GM23338 (cell line): ENCODE data around the gene TBL1XR1. TPM values are rescaled to one million over a fixed set of nuclear protein-coding genes. Genes with fewer than 3 reads are reported as not detected.

ENCODE experiments used
- ATAC-seq: fragments of 200-7000 bp; cut with Tn5 transposase; 3 replicates; pipeline ENCODE4 v1.9.1; 2020
- DNase-seq: peaks from one replicate; pipeline ENCODE4 v3.0.0-alpha.2; 2015; ENCODE audit warnings: low spot score
- H2AFZ ChIP-seq: fragments of 200-600 bp; sonication (generic); 2 replicates; pipeline ENCODE4 v1.8.0; 2016; ENCODE audit warnings: antibody characterized with exemption, mild to moderate bottlenecking, moderate library complexity
- H3F3A ChIP-seq: fragments of 200-600 bp; sonication (generic); replicated peaks from 2 replicates; pipeline ENCODE4 v1.8.0; 2017; ENCODE audit warnings: antibody characterized with exemption, mixed run types, low read depth
- H3K27ac ChIP-seq: fragments of 200-600 bp; sonication (generic); 2 replicates; pipeline ENCODE4 v1.6.1; 2016; ENCODE audit warnings: low read depth
- H3K27me3 ChIP-seq: fragments of 200-600 bp; sonication (generic); 2 replicates; pipeline ENCODE4 v1.8.0; 2016; ENCODE audit warnings: mild to moderate bottlenecking, mixed run types, moderate library complexity; ENCODE audit not compliant: insufficient read depth
- H3K36me3 ChIP-seq: fragments of 200-600 bp; sonication (generic); 2 replicates; pipeline ENCODE4 v1.8.0; 2016; ENCODE audit warnings: mild to moderate bottlenecking; ENCODE audit not compliant: insufficient read depth
- H3K4me1 ChIP-seq: fragments of 200-600 bp; sonication (generic); 2 replicates; pipeline ENCODE4 v1.8.0; 2016; ENCODE audit warnings: mild to moderate bottlenecking, moderate library complexity; ENCODE audit not compliant: insufficient read depth
- H3K4me2 ChIP-seq: fragments of 200-600 bp; sonication (generic); 2 replicates; pipeline ENCODE4 v1.7.1; 2017; ENCODE audit warnings: mixed run types
- H3K4me3 ChIP-seq: fragments of 200-600 bp; sonication (generic); 2 replicates; pipeline ENCODE4 v1.6.1; 2016; ENCODE audit warnings: mixed run types
- H3K79me2 ChIP-seq: fragments of 200-600 bp; sonication (generic); replicated peaks from 2 replicates; pipeline ENCODE4 v1.8.0; 2017; ENCODE audit warnings: mild to moderate bottlenecking; ENCODE audit not compliant: insufficient read depth
- H3K9me2 ChIP-seq: fragments of 200-600 bp; sonication (generic); 2 replicates; pipeline ENCODE4 v1.8.0; 2017; ENCODE audit not compliant: insufficient read depth
- H4K20me1 ChIP-seq: fragments of 200-600 bp; sonication (generic); replicated peaks from 2 replicates; pipeline ENCODE4 v1.8.0; 2017; ENCODE audit warnings: mild to moderate bottlenecking; ENCODE audit not compliant: insufficient read depth
- H3K27ac Mint-ChIP-seq: 2 replicates; pipeline ENCODE4 v1.8.0; 2020; ENCODE audit warnings: inconsistent platforms, mild to moderate bottlenecking, moderate library complexity, mixed read lengths
- H3K27me3 Mint-ChIP-seq: 3 replicates; pipeline ENCODE4 v1.8.0; 2022; ENCODE audit warnings: low read depth, mild to moderate bottlenecking, moderate library complexity, mixed read lengths, inconsistent platforms; ENCODE audit not compliant: insufficient read depth, poor library complexity
- H3K36me3 Mint-ChIP-seq: 3 replicates; pipeline ENCODE4 v1.8.0; 2021; ENCODE audit warnings: low read depth, mild to moderate bottlenecking, inconsistent platforms, moderate library complexity, mixed read lengths
- H3K4me1 Mint-ChIP-seq: 3 replicates; pipeline ENCODE4 v1.8.0; 2020; ENCODE audit warnings: mild to moderate bottlenecking, inconsistent platforms, mixed read lengths
- H3K4me3 Mint-ChIP-seq: 3 replicates; pipeline ENCODE4 v1.8.0; 2021; ENCODE audit warnings: moderate library complexity, mild to moderate bottlenecking, inconsistent platforms, mixed read lengths
- H3K9me3 Mint-ChIP-seq: 3 replicates; pipeline ENCODE4 v1.8.0; 2020; ENCODE audit warnings: moderate library complexity, mild to moderate bottlenecking, inconsistent platforms, mixed read lengths
- CREB1 ChIP-seq: fragments of 250-450 bp; sonication (Bioruptor Pico); IDR thresholded peaks from 2 replicates; pipeline ENCODE4 v1.5.0; 2020; ENCODE audit warnings: low read depth, mild to moderate bottlenecking, moderate library complexity
- CTCF ChIP-seq, 2 experiments: fragments of 200-600 bp in 1 of 2; sonication (generic) in 1 of 2; conservative IDR thresholded peaks; 2 replicates each; pipeline versions ENCODE4 v1.5.1 to v1.6.1; 2016 to 2017; ENCODE audit warnings: antibody characterized with exemption in 2 of 2, low read depth in 2 of 2, mild to moderate bottlenecking in 2 of 2, moderate library complexity in 1 of 2
- ETS1 ChIP-seq: IDR thresholded peaks from 2 replicates; pipeline ENCODE4 v1.6.1; 2016; ENCODE audit warnings: antibody characterized with exemption
- EZH2 ChIP-seq: fragments of 200-600 bp; sonication (generic); IDR thresholded peaks from one replicate; pipeline ENCODE4 v1.8.0; 2017; ENCODE audit warnings: antibody characterized with exemption, mild to moderate bottlenecking, low read depth; ENCODE audit not compliant: unreplicated experiment
- EZH2phosphoT487 ChIP-seq: fragments of 200-600 bp; sonication (generic); IDR thresholded peaks from one replicate; pipeline ENCODE4 v1.8.1; 2018; ENCODE audit warnings: antibody characterized with exemption; ENCODE audit not compliant: unreplicated experiment
- JUNB ChIP-seq: IDR thresholded peaks from one replicate; pipeline ENCODE4 v1.6.1; 2016; ENCODE audit warnings: antibody characterized with exemption; ENCODE audit not compliant: unreplicated experiment
- NANOG ChIP-seq: IDR thresholded peaks from 2 replicates; pipeline ENCODE4 v1.6.1; 2016; ENCODE audit warnings: antibody characterized with exemption, borderline replicate concordance
- POLR2AphosphoS5 ChIP-seq: IDR thresholded peaks from 2 replicates; pipeline ENCODE4 v1.6.1; 2016; ENCODE audit warnings: antibody characterized with exemption, low read depth
- REST ChIP-seq: IDR thresholded peaks from one replicate; pipeline ENCODE4 v1.6.1; 2018; ENCODE audit warnings: antibody characterized with exemption; ENCODE audit not compliant: unreplicated experiment
- STAT1 ChIP-seq: IDR thresholded peaks from one replicate; pipeline ENCODE4 v1.6.1; 2016; ENCODE audit warnings: antibody characterized with exemption; ENCODE audit not compliant: unreplicated experiment
- ZNF114 ChIP-seq: fragments of 250-450 bp; sonication (Bioruptor Pico); IDR thresholded peaks from 2 replicates; pipeline ENCODE4 v1.5.0; 2020; ENCODE audit warnings: mild to moderate bottlenecking, moderate library complexity
- ZNF331 ChIP-seq: fragments of 250-450 bp; sonication (Bioruptor Pico); IDR thresholded peaks from 2 replicates; pipeline ENCODE4 v1.5.0; 2020; ENCODE audit warnings: low read depth, mild to moderate bottlenecking, moderate library complexity
- ZNF462 ChIP-seq: fragments of 250-450 bp; sonication (Bioruptor Pico); IDR thresholded peaks from 2 replicates; pipeline ENCODE4 v1.5.0; 2020; ENCODE audit warnings: mild to moderate bottlenecking, moderate library complexity
- polyA plus RNA-seq: library from polyadenylated mRNA; unstranded; fragments of >200 nt; fragmentation: Nextera tagmentation; extraction: Ambion mirVana; gene quantifications from 2 replicates; pipeline ENCODE4 v1.2.1, GENCODE V29; 2016
- total RNA-seq: library from RNA; depleted of rRNA; stranded (reverse); fragments of >200 nt; shearing (Covaris generic); gene quantifications from 2 replicates; pipeline ENCODE4 v1.2.3, GENCODE V29; 2014

TBL1XR1 gene
- total and polyA plus RNA-seq, 2 experiments from 2014 or later = 49.6 to 122 TPM

- Histone ChIP-seq H3K27ac (no peak overlapping the region), H2AFZ (no peak overlapping the region), H4K20me1 (peaks cover 75% of the 10 kb centered on the region), H3F3A (no peaks in the 10 kb centered on the region), H3K4me3 (no peak overlapping the region), H3K79me2 (peaks cover 100% of the 10 kb centered on the region), H3K4me2 (no peak overlapping the region), H3K4me1 (peaks cover 30% of the 10 kb centered on the region), H3K27me3 (no peaks in the 10 kb centered on the region), H3K9me2 (no peaks in the 10 kb centered on the region), H3K36me3 (no peaks in the 10 kb centered on the region)
- H3K36me3 Mint-ChIP-seq = peaks cover 25% of the 10 kb centered on the region
- no peak overlapping the region for H3K27ac Mint-ChIP-seq
- DNase-seq (no peak), ATAC-seq (no peak)
- no peak overlapping the region for H3K4me3 Mint-ChIP-seq
- H3K27me3 Mint-ChIP-seq = no peaks in the 10 kb centered on the region
- H3K4me1 Mint-ChIP-seq = peaks cover 42% of the 10 kb centered on the region
- no peak for TF ChIP-seq EZH2phosphoT487
- no peak for TF ChIP-seq ZNF331 (CRISPR knock-in tag)
- no peak for TF ChIP-seq ZNF114 (CRISPR knock-in tag)
- no peak for TF ChIP-seq ZNF462
- TF ChIP-seq ETS1 = no peak
- no peak for TF ChIP-seq NANOG
- TF ChIP-seq REST = no peak
- TF ChIP-seq CTCF (conservative IDR thresholded peaks at IDR 0.05; ENCODE audit: low read depth in 2 of 2) = no peak
- TF ChIP-seq JUNB = no peak
- TF ChIP-seq EZH2 = no peak
- no peak for TF ChIP-seq POLR2AphosphoS5
- TF ChIP-seq STAT1 = no peak
- TF ChIP-seq CREB1 (CRISPR knock-in tag) = no peak
- no peaks in the 10 kb centered on the region for H3K9me3 Mint-ChIP-seq
Observed at GRCh38 chr3:177162742-177163141, 34.5 kb downstream of the TBL1XR1 start.
